Measurements from ENCODE around the gene CA11. TPM values are rescaled to one million over a fixed set of nuclear protein-coding genes. Genes with fewer than 3 reads are reported as not detected.
A peak's percentile ranks its signal among the peaks of the same experiment; 100 is the strongest.
"Not testable (repeated sequence)": the region's sequence is repeated elsewhere in the genome, so short reads cannot be mapped to it uniquely, and the experiment has no call there.

Gene CA11
- total RNA-seq, 1 experiment from 2014 or later = 10.8 TPM

GRCh38 chr19:48660852-48661710 is 15.1 kb upstream of the CA11 start:
- DNase-seq = peak; percentile 93
- Histone ChIP-seq H3K4me3 (ENCODE audit: insufficient read depth, low read depth, low read length) (no peak overlapping the region), H3K27me3 (ENCODE audit: control insufficient read depth, insufficient read depth, low read length) (no peaks in the 10 kb centered on the region), H3K36me3 (replicated peaks; ENCODE audit: control insufficient read depth, insufficient read depth, low read length) (no peaks in the 10 kb centered on the region)

- peak; percentile 43 for DNase-seq
- H3K36me3 ChIP-seq (replicated peaks; ENCODE audit: control insufficient read depth, insufficient read depth, low read length) = no peaks in the 10 kb centered on the region
- H3K27me3 ChIP-seq (ENCODE audit: control insufficient read depth, insufficient read depth, low read length) = no peaks in the 10 kb centered on the region
- no peak overlapping the region for H3K4me3 ChIP-seq (ENCODE audit: insufficient read depth, low read depth, low read length)
Measured at GRCh38 chr19:48659768-48660167, 13.8 kb upstream of the CA11 start.

- no peaks in the 10 kb centered on the region for H3K27me3 ChIP-seq (ENCODE audit: control insufficient read depth, insufficient read depth, low read length)
- DNase-seq = no peak
- no peak overlapping the region for H3K4me3 ChIP-seq (ENCODE audit: insufficient read depth, low read depth, low read length)
- H3K36me3 ChIP-seq (replicated peaks; ENCODE audit: control insufficient read depth, insufficient read depth, low read length) = no peaks in the 10 kb centered on the region
Measured at GRCh38 chr19:48658483-48658882, 12.5 kb upstream of the CA11 start.

DNA sequence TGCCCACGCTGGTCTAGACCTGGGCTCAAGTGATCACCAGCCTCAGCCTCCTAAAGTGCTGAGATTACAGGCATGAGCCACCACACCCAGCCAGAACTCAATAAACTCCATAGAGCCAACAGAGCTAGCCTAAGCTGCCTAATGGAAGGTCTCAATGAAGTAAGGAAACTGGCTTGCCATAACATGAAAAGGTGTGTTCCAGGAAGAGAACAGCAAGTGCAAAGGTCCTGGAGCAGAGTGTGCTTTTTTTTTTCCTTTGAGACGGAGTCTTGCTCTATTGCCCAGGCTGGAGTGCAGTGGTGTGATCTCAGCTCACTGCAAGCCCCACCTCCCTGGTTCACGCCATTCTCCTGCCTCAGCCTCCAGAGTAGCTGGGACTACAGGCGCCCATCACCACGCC is 11.8 kb upstream of the CA11 start:
- H3K36me3 ChIP-seq (replicated peaks; ENCODE audit: control insufficient read depth, insufficient read depth, low read length); H3K27me3 ChIP-seq (ENCODE audit: control insufficient read depth, insufficient read depth, low read length); DNase-seq; H3K4me3 ChIP-seq (ENCODE audit: insufficient read depth, low read depth, low read length): not testable (repeated sequence)

DNA sequence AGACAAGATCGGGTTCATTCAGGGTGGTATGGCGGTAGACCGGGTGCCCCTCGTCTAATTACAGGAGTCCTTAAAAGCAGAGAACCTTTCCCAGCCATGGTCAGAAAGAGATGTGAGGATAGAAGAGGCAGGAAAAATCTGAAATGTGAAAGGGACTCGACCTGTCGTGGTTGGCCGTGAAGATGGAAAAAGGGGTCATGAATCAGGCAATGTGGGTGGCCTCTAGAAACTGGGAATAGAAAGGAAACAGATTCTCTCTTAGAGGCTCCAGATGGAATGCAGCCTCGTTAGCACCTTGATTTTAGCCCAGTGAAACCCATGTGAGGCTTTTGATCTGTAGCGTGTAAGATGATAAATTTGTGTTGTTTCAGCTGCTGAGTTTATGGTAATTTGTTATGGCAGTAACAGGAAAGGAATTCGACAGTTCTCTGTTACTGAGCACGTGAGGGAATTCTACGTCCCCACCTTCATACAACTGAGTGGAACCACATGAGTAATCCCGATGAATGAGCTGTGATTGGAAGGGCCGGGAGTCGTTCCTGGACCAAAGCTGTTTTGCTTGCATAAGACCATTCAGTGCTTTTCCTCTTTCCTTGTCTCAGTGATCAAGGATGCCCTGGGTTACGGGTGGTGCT is 11.0 kb upstream of the CA11 start:
- Histone ChIP-seq H3K27me3 (ENCODE audit: control insufficient read depth, insufficient read depth, low read length) (no peaks in the 10 kb centered on the region), H3K36me3 (replicated peaks; ENCODE audit: control insufficient read depth, insufficient read depth, low read length) (no peaks in the 10 kb centered on the region)
- peak; percentile 39 for DNase-seq

GRCh38 chr19:48654299-48655059 is 8.5 kb upstream of the CA11 start:
- Histone ChIP-seq H3K36me3 (replicated peaks; ENCODE audit: control insufficient read depth, insufficient read depth, low read length) (no peaks in the 10 kb centered on the region), H3K27me3 (ENCODE audit: control insufficient read depth, insufficient read depth, low read length) (no peaks in the 10 kb centered on the region), H3K4me3 (ENCODE audit: insufficient read depth, low read depth, low read length) (no peak overlapping the region)
- DNase-seq = no peak

More for the DNA sequence above, 11.0 kb upstream of the CA11 start:
- no peak overlapping the region for H3K4me3 ChIP-seq (ENCODE audit: insufficient read depth, low read depth, low read length)

DNA sequence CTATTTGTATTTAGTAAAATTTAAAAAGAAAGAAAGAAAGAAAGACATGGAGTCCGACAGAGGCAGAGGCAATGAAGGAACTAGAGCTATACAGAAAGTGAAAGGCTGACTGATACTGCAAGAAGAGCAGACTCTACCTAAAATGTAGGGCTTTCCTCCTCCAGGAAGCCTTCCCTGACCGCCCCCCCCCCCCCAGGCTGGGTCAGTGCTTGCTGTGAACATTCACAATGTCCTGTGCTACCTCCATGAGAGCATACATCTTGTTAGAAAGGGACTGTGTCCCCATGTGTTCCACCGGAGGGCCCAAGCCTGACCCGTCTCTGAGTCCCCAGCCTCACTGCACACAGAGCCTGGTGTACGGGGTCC is 5.7 kb upstream of the CA11 start:
- H3K36me3 ChIP-seq (replicated peaks; ENCODE audit: control insufficient read depth, insufficient read depth, low read length) = no peaks in the 10 kb centered on the region
- peak; percentile 35 for DNase-seq

GRCh38 chr19:48650974-48651682 is 5.1 kb upstream of the CA11 start:
- H3K4me3 ChIP-seq (ENCODE audit: insufficient read depth, low read depth, low read length) = no peak overlapping the region
- H3K27me3 ChIP-seq (ENCODE audit: control insufficient read depth, insufficient read depth, low read length) = no peaks in the 10 kb centered on the region

More for the DNA sequence above, 5.7 kb upstream of the CA11 start:
- Histone ChIP-seq H3K27me3 (ENCODE audit: control insufficient read depth, insufficient read depth, low read length) (no peaks in the 10 kb centered on the region), H3K4me3 (ENCODE audit: insufficient read depth, low read depth, low read length) (no peak overlapping the region)

GRCh38 chr19:48648134-48648533 is 2.1 kb upstream of the CA11 start:
- no peak for DNase-seq
- Histone ChIP-seq H3K27me3 (ENCODE audit: control insufficient read depth, insufficient read depth, low read length) (no peaks in the 10 kb centered on the region), H3K36me3 (replicated peaks; ENCODE audit: control insufficient read depth, insufficient read depth, low read length) (no peaks in the 10 kb centered on the region), H3K4me3 (ENCODE audit: insufficient read depth, low read depth, low read length) (no peak overlapping the region)

More at GRCh38 chr19:48650974-48651682, 5.1 kb upstream of the CA11 start:
- no peak for DNase-seq
- no peaks in the 10 kb centered on the region for H3K36me3 ChIP-seq (replicated peaks; ENCODE audit: control insufficient read depth, insufficient read depth, low read length)

GRCh38 chr19:48646722-48647216 is 782 bp upstream of the CA11 start:
- Histone ChIP-seq H3K36me3 (replicated peaks; ENCODE audit: control insufficient read depth, insufficient read depth, low read length) (no peaks in the 10 kb centered on the region), H3K27me3 (ENCODE audit: control insufficient read depth, insufficient read depth, low read length) (no peaks in the 10 kb centered on the region; the same call in 1 of the 2 replicates), H3K4me3 (ENCODE audit: insufficient read depth, low read depth, low read length) (peak overlapping the region; percentile 77)
- peak; percentile 35 for DNase-seq

GRCh38 chr19:48645620-48646000 is 377 bp downstream of the CA11 start:
- Histone ChIP-seq H3K36me3 (replicated peaks; ENCODE audit: control insufficient read depth, insufficient read depth, low read length) (no peaks in the 10 kb centered on the region), H3K27me3 (ENCODE audit: control insufficient read depth, insufficient read depth, low read length) (peaks cover 2% of the 10 kb centered on the region; the same call in 1 of the 2 replicates), H3K4me3 (ENCODE audit: insufficient read depth, low read depth, low read length) (peak overlapping the region; percentile 77)
- DNase-seq = peak; percentile 75

DNA sequence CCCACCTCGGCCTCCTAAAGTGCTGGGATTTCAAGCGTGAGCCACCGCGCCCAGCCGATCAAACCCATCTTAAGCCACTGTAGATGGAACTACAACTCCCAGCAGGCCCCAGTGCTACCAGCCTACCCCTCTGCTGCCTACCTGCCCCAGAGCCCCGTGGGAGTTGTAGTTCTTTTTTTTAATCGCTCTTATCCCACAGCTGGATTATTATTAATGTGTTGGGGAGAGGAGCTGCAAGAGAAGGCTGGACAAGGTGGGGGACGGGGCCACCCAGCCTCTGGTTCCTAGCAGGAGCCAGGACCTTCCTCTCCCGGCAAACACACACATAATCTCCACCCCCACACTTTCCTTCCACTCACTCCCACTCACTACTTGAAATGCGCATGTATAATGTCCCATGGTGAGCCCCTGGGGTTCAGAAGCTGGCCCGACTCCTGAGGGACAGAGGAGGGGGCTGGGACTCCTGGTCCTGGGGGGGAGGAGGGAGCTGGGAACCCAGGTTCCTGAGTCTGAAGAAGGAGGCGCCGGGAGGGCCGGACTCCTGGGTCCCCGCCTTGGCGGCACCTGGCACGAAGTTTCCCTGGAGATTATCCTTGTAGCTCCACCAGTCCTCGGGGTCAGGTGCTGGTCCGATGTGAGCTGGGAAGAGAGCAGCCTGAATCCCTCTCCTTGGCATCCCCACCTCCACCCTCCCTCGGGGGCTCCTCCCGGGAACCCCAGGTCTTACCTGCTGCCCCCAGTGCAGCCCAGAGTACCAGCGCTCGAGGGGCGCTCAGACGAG is 958 bp downstream of the CA11 start:
- DNase-seq = peak; percentile 85
- H3K27me3 ChIP-seq (ENCODE audit: control insufficient read depth, insufficient read depth, low read length) = peaks cover 3% of the 10 kb centered on the region; the same call in 1 of the 2 replicates
- peak overlapping the region; percentile 77 for H3K4me3 ChIP-seq (ENCODE audit: insufficient read depth, low read depth, low read length)
- H3K36me3 ChIP-seq (replicated peaks; ENCODE audit: control insufficient read depth, insufficient read depth, low read length) = no peaks in the 10 kb centered on the region

- peak; percentile 35 for DNase-seq
- peak overlapping the region; percentile 9; the same call in 1 of the 2 replicates for H3K4me3 ChIP-seq (ENCODE audit: insufficient read depth, low read depth, low read length)
- H3K36me3 ChIP-seq (replicated peaks; ENCODE audit: control insufficient read depth, insufficient read depth, low read length) = no peaks in the 10 kb centered on the region
- H3K27me3 ChIP-seq (ENCODE audit: control insufficient read depth, insufficient read depth, low read length) = peaks cover 10% of the 10 kb centered on the region
Measured at GRCh38 chr19:48644355-48644754, 1.6 kb downstream of the CA11 start.
